HG02840 (cell line): Measurements from ENCODE around the gene PPP1R14B.
"Not testable (repeated sequence)": the region's sequence is repeated elsewhere in the genome, so short reads cannot be mapped to it uniquely, and the experiment has no call there.

Source experiments
- ATAC-seq: cut with Tn5 transposase; IDR thresholded peaks from one replicate; pipeline ENCODE4 v1.9.1; 2021; ENCODE audit warnings: mild to moderate bottlenecking, moderate library complexity, moderate number of reproducible peaks; ENCODE audit not compliant: unreplicated experiment, low FRiP score

PPP1R14B gene

DNA sequence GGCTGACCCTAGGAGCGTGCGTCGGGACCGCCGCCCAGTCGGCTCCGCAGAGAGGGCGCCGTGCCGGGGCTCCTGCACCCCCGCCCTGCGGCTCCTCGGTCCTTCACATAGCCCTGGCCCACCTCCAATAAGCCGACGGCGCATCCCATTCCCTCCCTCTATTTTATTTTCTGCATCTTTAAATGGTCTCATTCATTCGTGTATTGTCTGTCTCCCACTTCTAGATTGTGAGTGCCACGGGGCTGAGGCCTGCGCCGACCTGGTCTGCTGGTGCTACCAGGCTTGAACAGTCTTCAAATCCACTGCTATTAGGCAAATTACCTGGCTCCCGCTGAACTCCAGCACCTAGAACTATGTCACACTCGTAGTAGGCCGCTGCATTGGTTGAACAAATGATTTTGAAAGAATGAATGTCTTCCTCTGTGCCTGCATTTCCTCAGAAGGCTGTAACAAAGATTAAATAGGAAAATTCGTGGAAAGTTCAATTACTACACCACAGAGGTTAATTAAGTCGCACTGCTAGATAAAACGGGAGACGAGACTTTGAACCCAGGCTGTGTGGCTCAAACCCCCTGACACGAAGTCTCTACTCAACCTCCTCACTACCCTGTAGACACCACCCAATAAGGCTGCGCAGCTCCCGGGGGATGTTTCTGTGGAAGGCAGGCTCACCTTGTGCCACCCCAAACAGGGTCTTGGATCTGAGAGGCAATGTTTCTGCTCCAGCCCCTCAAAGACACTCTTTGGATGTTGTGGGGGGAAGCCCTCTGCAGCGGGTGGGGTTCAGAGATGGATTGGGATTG, 1.2 kb upstream of the PPP1R14B start:
- ATAC-seq, result no peak

DNA sequence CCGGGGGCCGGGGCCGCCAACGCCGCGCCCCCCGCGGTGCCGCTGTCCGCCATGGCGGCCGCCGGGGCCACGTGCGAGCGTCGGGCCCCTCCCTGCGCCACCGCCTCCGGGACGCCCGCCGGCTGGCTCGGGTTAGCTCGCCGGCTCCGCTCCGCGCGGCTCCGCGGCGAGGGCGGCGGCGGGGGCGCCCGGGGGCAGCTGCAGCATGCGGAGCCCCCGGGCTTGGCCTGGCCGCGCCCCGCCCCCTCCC, 197 bp downstream of the PPP1R14B start:
- ATAC-seq, result not testable (repeated sequence)

DNA sequence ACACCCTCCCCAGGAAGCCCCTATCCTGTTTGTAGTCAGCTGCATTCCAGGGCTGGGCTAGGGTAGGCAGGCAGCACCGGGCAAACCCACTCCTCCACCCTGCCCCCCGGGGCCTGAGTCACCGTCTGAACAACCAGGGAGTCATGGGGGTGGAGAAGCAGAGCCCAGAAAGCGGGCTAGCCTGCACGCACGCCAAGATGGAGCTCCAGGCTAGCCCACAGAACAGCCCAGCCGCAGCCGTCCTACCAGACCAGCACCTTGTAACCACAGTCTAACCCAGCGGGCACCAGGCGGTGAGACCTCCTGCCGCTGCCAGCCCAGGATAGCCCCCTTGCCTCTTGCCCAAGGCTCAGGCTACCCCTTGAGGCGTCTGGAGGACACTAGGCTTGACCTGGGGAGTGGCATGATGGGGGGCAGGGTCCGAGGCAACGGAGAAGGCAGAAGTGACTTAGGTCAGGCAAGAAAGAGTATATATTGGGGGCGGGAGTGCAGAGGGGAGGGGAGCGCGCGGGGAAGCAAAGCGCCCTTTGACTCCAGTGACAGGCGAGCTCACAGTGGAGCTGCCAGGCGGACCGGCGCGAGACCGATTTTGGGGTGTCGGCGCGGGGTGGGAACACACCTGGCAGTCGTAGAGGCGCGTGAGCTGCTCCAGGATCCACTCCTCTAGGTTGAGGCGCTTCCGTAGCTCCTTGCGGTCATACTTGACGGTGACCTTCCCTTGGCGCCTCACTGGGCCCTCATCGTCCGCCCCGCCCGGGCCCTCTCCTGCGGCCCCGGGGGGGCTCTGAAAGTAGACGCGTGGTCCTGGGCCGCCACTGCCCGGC, 734 bp downstream of the PPP1R14B start:
- no peak for ATAC-seq

DNA sequence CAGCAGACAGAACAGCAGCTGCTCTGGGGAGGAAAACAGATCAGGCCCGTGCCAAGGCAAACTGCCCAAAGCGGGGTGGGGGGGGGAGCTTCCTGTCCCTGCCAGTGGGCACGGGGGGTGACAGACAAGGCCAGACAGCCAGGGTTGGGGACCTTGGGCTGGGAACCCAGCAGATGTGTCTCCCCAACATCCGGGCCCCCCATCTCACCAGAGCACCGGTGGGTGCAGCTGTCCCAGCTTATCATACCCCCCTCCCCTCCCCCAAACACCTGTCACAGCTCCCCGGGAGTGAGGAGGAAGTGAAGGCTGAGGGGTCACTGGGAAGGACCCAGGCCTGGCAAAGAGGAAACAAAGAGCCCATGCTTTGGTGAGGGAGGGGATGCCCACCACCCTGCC, 1.3 kb downstream of the PPP1R14B start:
- ATAC-seq, result no peak

DNA sequence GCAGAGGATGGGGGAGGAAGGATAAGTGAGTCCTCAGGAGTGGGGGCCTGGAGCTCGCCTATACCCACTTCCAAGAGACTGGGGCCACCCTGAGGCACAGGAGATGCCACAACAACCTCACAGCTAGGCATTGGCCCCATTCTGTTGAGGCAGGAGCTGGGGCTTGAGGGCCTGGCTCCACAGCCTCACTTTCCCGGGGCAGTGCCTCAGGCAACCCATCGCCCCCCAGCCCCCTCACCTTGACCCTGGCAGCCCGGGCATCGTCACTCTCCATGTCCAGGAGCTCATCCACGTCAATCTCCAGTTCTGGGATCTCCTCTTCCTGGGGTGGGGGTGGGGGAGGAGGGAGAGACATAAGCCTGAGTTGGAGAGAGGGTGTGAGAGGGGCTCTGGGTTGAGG, 1.8 kb downstream of the PPP1R14B start:
- ATAC-seq, result no peak

DNA sequence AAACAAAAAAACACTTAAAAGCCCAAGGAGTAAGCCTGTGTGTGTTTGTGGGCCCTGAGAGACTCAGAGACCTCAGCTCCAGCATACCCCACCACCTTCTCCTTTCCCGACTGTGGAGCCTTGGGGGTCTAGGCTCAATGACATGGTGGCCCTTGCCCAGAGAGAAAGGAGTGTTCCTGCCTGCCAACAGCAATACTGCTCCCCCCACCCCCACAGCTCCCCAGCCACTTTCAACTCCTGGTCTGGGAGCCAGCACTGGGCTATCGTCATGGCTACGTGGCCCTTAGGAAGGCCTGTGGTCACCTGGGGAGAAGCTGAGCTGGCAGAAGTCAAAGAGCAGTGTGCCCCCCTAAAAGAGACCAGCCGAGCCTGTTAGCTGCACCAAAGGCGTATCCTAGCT, 2.6 kb downstream of the PPP1R14B start:
- ATAC-seq, result no peak

DNA sequence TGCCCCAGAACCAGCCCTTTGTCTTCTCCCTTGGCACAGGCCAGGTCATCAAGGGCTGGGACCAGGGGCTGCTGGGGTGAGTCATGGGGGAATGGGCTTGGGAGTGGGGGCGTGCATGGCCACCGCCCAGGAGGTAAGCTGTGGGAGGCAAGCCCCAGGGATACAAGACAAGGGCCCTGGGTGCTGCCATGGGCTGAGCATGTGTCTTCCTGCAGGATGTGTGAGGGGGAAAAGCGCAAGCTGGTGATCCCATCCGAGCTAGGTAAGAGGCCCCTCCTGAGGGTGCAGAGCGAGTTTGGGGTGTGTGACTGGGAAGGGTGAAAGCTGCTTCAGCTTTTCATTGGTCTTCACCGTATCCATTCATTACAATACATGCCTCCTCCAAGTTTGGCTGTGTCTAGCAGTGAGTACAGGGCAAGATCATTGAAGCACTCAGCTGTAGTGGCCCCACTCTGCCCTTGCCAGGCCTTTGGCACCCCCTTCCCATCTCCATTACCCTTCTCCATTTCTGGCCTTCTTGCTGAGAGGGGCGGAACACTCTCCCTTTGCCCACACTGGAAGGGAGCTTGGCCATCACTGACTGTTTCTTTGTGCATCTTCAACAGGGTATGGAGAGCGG, 3.4 kb downstream of the PPP1R14B start:
- ATAC-seq, result no peak

DNA sequence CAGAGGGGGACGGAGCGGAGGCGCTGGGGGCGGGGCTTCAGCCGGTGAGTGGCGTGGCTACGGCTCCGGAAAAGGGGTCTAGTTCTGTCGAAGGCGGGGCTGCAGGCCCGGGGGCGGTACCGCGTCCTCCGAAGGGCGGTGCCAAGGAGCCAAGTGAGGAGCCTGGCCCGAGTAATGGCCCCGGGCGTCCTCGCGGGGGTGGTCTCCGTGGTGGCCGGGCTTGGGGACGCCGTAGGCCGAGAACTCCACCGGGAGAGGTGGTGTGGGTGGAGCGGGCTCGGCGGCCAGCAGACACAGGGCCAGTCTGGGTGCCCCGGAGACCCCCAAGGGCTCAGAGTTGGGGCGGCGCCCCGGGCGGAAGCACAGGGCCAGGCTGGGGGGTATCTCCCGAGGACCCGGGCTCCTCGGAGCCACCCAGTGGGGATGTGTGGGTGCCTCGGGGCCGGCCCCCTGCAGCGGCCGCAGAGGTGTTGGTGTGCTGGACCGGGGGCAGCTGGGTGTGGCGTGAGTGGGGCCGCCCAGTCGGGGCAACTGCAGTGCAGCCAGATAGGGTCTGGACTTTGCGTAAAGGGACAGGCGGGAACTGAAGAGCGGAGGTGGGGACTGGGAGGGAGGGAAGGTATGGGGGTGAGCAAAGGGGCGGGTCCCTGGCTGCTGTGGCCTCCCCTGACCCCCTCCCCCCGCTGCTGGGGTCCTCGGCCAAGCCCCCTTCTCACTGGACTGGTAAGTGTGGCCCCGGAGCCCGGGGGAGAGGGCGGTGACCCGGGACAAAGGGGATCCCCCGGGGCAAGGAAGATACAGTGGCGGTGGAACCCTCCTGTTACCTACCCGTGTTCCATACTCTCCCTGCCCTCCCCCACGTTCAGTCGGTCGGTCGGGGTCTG, 5.0 kb downstream of the PPP1R14B start:
- ATAC-seq, result no peak

DNA sequence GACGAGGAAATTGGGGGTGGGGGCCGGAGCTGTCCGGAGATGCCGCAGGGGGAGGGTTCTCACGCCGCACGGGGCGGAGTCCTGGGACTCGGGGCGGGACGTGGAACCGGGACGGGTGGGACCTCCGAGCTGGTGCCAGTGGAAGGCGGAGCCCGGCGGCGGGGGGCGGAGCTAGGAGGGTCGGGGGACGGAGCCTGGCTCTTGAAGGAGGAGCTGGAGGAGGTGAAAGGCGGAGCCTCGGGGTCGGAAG, 5.6 kb downstream of the PPP1R14B start:
- ATAC-seq, result peak; percentile 55

DNA sequence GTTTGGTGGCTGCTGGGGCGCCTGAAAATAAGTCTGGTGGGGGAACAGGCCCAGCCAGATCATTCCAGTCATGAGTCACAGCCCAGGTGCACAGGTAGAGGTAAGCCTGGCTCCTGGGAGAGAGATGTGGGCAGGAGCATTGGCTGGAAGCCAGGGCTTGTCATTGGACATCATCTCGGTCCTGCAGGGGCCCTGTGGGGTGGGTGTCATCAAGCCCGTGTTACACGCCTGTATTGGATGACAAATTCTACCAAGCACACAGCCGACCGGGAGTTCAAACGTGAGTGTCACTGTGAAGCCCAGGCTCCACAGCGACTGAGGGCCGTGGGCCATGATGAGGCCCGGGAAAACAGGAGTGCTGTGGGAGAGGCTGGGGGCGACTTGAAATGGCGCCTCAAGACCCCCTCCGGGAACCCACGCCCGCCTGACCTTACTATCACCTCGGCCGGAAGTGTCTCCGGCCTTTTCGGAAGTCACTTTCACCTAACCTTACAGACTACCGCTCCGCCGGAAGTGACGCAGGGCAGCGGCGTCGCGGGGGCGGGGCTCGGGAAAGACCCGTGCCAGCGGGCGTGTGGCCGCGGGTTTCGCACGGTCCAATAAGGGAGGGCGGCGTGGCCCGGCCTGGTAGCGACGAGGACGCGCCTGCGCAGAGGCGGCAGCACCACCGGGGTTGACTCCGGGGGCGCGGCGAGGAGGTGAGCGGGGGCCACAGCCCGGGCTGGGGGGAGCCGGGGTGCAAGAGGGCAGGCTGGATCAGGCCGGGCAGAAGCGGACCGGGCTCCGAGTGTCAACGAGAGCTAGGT, 6.1 kb downstream of the PPP1R14B start, which contains the start of gene FKBP2:
FKBP2 (plus strand) TSS at position 661 of the 806 bp plus-strand sequence. CDS start 1,293 bp downstream, outside the sequence.
- peak; percentile 52 for ATAC-seq

DNA sequence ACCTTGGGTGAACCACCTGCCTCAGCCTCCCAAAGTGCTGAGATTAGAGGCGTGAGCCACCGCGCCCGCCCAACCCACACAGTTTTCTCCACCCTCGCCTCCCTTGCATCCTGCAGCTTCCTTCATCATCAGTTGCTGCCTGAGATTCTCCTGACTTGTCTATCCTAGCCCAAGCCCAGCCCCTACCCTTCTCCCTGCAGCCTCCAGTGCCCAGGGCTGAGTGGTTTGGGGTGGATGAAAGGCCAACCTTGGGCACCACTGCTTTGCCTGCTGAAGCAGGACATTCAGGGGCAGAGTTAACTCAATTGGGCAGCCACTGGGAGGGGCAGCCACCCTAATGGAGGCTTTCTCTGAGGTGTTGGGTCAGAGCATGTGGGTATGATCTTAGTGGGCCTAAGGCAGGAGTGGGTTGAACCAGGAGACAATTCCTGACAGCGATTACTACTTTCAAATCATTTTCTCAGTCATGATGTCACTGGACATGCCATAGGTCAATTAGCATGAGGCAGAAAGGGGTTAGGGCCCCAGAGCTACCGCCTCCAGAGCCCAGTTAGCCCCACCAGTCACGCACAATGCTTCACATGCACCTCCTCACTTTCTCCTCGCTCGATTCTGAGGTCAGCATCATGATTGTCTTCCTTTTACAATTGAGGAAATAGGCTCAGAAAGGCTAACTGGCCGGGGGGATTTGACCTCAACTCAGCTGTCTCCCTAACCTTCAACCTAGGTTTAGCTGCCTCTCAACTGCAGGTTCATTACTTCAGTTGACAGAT, 6.9 kb downstream of the PPP1R14B start:
- ATAC-seq, result no peak

DNA sequence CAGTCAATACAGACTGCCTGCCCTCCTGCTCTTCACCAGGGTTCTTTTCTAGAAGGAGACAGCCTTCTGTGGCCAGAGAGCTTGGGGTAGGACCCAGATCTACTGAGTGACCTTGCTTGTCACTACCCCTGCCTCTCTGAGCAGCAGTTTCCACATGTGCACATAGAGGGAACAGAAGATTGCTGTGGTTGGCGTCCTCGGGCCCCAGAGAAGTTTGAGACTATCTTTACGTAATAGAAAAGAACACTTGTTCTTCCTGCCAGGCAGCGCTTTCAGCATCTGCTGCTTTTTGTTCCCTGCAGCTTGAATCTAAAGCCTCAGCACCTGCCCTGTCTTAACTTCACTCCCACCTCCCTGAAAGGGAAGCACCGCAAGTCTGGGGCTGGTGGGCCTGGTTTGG, 7.7 kb downstream of the PPP1R14B start:
- ATAC-seq, result no peak

DNA sequence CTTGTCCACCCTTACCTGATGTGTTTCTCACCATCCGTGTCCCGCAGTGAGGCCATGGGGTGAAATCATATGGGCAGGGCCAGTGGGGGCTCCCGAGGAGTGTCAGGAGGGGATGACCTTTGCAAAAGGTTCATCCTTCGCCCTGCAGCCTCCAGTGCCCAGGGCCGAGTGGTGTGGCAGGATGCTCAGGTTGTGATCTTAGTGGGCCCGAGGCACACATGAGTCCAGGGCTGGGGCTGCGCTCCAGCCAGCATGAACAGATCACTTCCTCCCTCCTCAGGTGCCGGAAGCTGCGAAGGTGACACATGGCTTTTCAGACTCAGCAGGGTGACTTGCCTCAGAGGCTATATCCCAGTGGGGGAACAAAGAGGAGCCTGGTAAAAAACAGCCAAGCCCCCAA, 8.7 kb downstream of the PPP1R14B start:
- ATAC-seq, result no peak

DNA sequence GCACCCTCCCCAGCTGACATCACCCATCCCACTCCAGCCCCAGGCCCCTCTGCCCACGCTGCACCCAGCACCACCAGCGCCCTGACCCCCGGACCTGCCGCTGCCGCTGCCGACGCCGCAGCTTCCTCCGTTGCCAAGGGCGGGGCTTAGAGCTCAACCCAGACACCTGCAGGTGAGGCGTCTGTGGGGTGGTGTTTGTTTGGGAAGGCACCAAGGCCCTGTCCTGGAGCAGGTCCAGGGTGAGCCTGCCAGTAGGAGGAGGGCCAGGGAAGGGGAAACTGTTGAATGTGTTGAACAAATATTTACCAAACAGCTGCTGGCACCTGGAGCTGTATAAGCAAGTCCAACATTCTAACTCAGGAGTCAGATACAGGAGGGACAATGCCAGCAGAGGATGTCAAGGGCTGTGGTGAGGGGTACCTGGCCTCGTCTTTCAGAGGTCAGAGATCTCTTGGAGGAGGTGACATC, 9.2 kb downstream of the PPP1R14B start:
- ATAC-seq, result no peak

DNA sequence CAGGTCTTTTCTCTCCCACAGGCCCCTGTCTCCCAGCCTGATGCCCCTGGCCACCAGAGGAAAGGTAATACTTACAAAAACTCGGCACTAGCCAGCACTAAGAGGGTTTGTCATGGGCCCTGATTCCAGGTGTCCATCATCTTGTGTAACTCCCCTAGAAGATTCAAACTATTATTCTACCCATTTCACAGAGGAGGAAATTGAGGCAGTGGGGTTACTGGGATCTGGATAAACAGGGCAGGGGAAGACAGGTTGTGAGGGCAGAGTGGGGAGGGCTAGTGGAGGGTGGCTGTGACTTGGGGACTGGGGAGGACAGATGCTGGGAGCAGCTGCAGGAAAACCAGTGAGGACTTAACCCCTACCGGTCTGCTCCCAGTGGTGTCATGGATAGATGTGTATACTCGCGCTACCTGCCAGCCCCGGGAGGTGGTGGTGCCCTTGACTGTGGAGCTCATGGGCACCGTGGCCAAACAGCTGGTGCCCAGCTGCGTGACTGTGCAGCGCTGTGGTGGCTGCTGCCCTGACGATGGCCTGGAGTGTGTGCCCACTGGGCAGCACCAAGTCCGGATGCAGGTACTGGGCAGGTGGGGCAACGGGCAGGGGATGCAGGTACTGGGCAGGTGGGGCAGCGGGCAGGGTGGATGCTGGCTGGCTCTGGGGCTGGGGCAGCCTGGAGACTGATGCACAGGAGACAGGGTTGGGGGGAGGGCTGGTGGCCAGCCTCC, 11.1 kb downstream of the PPP1R14B start:
- no peak for ATAC-seq

DNA sequence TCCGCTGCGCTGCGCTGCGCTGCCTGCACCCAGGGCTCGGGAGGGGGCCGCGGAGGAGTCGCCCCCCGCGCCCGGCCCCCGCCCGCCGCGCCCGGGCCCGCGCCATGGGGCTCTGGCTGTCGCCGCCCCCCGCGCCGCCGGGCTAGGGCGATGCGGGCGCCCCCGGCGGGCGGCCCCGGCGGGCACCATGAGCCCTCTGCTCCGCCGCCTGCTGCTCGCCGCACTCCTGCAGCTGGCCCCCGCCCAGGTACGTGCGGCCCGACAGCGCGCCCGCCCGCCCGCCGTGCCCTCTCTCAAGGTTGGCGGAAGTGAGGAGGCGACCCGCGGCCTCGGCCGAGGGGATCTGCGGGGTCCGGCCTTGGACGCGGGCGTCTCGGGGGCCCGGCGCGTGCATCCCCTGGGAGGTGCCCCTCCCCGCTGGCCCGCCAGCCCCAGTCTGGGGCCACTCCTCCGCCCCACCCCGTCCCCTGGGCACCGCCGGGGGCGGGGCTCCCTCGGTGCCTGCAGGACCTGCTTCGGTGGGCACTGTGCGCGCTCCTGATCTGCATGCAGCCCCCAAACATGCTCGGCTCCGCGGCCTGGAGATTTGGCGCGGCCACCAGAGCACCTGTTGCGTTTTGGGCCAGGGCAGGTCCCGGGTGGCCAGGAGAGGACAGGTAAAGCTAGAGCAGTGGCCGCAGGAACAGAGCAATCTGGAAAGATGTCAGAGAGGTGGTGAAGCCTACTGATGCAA, 11.9 kb downstream of the PPP1R14B start:
- no peak for ATAC-seq

DNA sequence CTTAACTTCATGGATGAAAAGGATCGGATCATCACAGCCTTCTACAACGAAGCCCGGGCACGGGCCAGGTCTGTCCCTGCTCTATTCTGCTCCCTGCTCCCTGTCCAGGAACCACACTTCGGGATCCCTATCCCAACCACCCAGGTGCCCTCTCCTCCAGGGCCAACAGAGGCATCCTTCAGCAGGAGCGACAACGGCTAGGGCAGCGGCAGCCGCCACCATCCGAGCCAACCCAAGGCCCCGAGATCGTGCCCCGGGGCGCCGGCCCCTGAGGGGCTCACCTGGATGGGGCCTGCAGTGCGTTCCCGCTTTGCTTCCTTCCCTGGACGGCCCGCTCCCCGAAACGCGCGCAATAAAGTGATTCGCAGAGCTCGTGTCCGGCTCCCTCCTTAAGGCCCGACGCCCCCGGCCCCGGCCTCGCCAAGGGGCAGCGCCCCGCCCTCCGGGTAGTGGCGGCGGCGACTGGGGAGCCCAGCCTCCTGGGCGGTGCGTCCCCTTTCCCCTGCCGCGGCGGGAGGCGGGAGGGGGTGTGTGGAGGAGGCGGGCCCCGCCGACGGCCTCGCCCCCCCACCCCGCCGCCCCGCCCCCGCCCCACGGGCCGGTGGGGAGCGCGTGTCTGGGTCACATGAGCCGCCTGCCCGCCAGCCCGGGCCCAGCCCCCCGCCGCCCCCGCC, 12.7 kb downstream of the PPP1R14B start, which contains the start of gene VEGFB:
VEGFB (plus strand) TSS at position 672 of the 674 bp plus-strand sequence. CDS start 250 bp downstream, outside the sequence.
- no peak for ATAC-seq
